Right lobe of liver (tissue), 6 donors: ENCODE results near the gene GALNT13. TPM values are rescaled to one million over a fixed set of nuclear protein-coding genes. Genes with fewer than 3 reads are reported as not detected.

ENCODE experiments used
- ATAC-seq, 4 donors: fragments of 200-7000 bp; cut with Tn5 transposase; one replicate each; pipeline ENCODE4 v1.9.1; 2020; ENCODE audit warnings: mild to moderate bottlenecking in 4 of 4, moderate library complexity in 4 of 4
- DNase-seq, 3 donors: peaks; one replicate each; pipeline ENCODE4 v3.0.0-alpha.2; 2020
- H3K27ac ChIP-seq, 3 donors: fragments of 200-600 bp; one replicate each; pipeline ENCODE4 v1.8.0; 2022
- H3K27me3 ChIP-seq, 2 donors: fragments of 200-600 bp; one replicate each; pipeline ENCODE4 v1.8.0; 2022
- H3K36me3 ChIP-seq, 4 donors: fragments of 200-600 bp; sonication (generic) in 1 of 4; one replicate each; pipeline versions ENCODE4 v1.5.1 to v1.8.0; 2017 to 2022; ENCODE audit warnings: control low read depth in 1 of 4
- H3K4me1 ChIP-seq, 4 donors: fragments of 200-600 bp; sonication (generic) in 1 of 4; one replicate each; pipeline versions ENCODE4 v1.5.1 to v1.8.0; 2017 to 2022; ENCODE audit warnings: control low read depth in 1 of 4
- H3K4me3 ChIP-seq, 3 donors: fragments of 200-600 bp; one replicate each; pipeline ENCODE4 v1.8.0; 2022
- H3K9me3 ChIP-seq, 4 donors: fragments of 200-600 bp; sonication (generic) in 1 of 4; one replicate each; pipeline versions ENCODE4 v1.5.1 to v1.8.0; 2017 to 2022; ENCODE audit warnings: control low read depth in 1 of 4
- CTCF ChIP-seq, 4 donors: fragments of 200-600 bp in 3 of 4; fragments of 450-650 bp in 1 of 4; IDR thresholded peaks; one replicate each; pipeline versions ENCODE4 v1.5.1 to v1.8.0; 2016 to 2022; ENCODE audit warnings: antibody characterized with exemption in 4 of 4, mild to moderate bottlenecking in 2 of 4
- POLR2A ChIP-seq: fragments of 450-650 bp; IDR thresholded peaks from one replicate; pipeline ENCODE4 v1.6.1; 2017; ENCODE audit warnings: antibody characterized with exemption, mild to moderate bottlenecking
- WGBS: methylation state at CpG from one replicate; pipeline ENCODE4 v1.1.6; 2018; ENCODE audit warnings: low coverage, low lambda C conversion rate; ENCODE audit not compliant: insufficient coverage; ENCODE audit errors: missing lambda C conversion rate; 5-methylcytosine and 5-hydroxymethylcytosine counted together
- intact Hi-C, 2 donors: fragments of 100-400 bp; cut with DNase I; formaldehyde crosslinking; loops; one replicate each; pipeline versions ENCODE4 v1.11.2 to v1.14.1; 2022
- total RNA-seq, 6 experiments: library from RNA; depleted of rRNA in 2 of 6; stranded (reverse); fragments of >200 nt in 2 of 6; fragmentation: NEBNext Ultra II Directional in 3 of 6; extraction: Animal tissue kit (Norgen Biotek cat#: 25700) in 3 of 6; gene quantifications; one replicate each; pipeline versions ENCODE4 v1.1.0 to v1.2.4, GENCODE V29; 2016 to 2023
- donor health status: DM: no; HTN: yes; CAD: no.
- donor health status: DM: no; HTN: no; CAD: no.
- donor health status: DM: no; HTN: no; CAD: no.
- donor health status: DM: no; HTN: yes; CAD: no.
- donor health status: DM: no; HTN: yes; CAD: no.

The GALNT13 gene
- total RNA-seq, 6 experiments from 2014 or later, result not detected

- DNase-seq, result no peak
- no peaks in the 10 kb centered on the region for H3K36me3 ChIP-seq
- no peak overlapping the region for H3K27ac ChIP-seq
- no peak for TF ChIP-seq CTCF (IDR thresholded peaks at IDR 0.05)
- H3K27me3 ChIP-seq, result no peaks in the 10 kb centered on the region
- no peaks in the 10 kb centered on the region for H3K9me3 ChIP-seq
- no peaks in the 10 kb centered on the region for H3K4me1 ChIP-seq
- no peak overlapping the region for H3K4me3 ChIP-seq
- no peak for ATAC-seq
- intact Hi-C loops, result no loop called here
- WGBS, result 62% methylated on average over 2 of the region's 2 CpGs
Measured at GRCh38 chr2:153880926-153881325, 9.2 kb downstream of the GALNT13 start.

GRCh38 chr2:153886833-153887232 is 15.1 kb downstream of the GALNT13 start:
- no peaks in the 10 kb centered on the region for H3K9me3 ChIP-seq
- DNase-seq, result no peak
- no peak overlapping the region for H3K27ac ChIP-seq

GRCh38 chr2:153890576-153890975 is 18.9 kb downstream of the GALNT13 start:
- H3K36me3 ChIP-seq, result no peaks in the 10 kb centered on the region
- H3K4me3 ChIP-seq, result no peak overlapping the region
- intact Hi-C loops, result no loop called here
- H3K27ac ChIP-seq, result no peak overlapping the region
- ATAC-seq (no peak), DNase-seq (no peak)
- no peaks in the 10 kb centered on the region for H3K4me1 ChIP-seq
- no peaks in the 10 kb centered on the region for H3K27me3 ChIP-seq
- TF ChIP-seq POLR2A, result no peak
- TF ChIP-seq CTCF (IDR thresholded peaks at IDR 0.05), result no peak
- 0% methylated on average over 1 of the region's 1 CpG for WGBS
- H3K9me3 ChIP-seq, result no peaks in the 10 kb centered on the region

More at GRCh38 chr2:153886833-153887232, 15.1 kb downstream of the GALNT13 start:
- no peak for TF ChIP-seq CTCF (IDR thresholded peaks at IDR 0.05)
- TF ChIP-seq POLR2A, result no peak
- Histone ChIP-seq H3K36me3 (no peaks in the 10 kb centered on the region), H3K27me3 (no peaks in the 10 kb centered on the region), H3K4me3 (no peak overlapping the region), H3K4me1 (no peaks in the 10 kb centered on the region)
- intact Hi-C loops, result no loop called here
- ATAC-seq, result no peak

- Histone ChIP-seq H3K4me1 (no peaks in the 10 kb centered on the region), H3K27me3 (no peaks in the 10 kb centered on the region)
Measured at GRCh38 chr2:153891051-153891450, 19.3 kb downstream of the GALNT13 start.

More at GRCh38 chr2:153891051-153891450, 19.3 kb downstream of the GALNT13 start:
- DNase-seq (no peak), ATAC-seq (no peak)
- Histone ChIP-seq H3K36me3 (no peaks in the 10 kb centered on the region), H3K9me3 (no peaks in the 10 kb centered on the region), H3K4me3 (no peak overlapping the region), H3K27ac (no peak overlapping the region)
- TF ChIP-seq POLR2A (no peak), CTCF (IDR thresholded peaks at IDR 0.05) (no peak)
- intact Hi-C loops, result no loop called here
